GM23338 (cell line): Measurements from ENCODE around the gene TBC1D9B. TPM values are rescaled to one million over a fixed set of nuclear protein-coding genes. Genes with fewer than 3 reads are reported as not detected.

Experiments used
- ATAC-seq: fragments of 200-7000 bp; cut with Tn5 transposase; 3 replicates; pipeline ENCODE4 v1.9.1; 2020
- DNase-seq: peaks from one replicate; pipeline ENCODE4 v3.0.0-alpha.2; 2015; ENCODE audit warnings: low spot score
- H2AFZ ChIP-seq: fragments of 200-600 bp; sonication (generic); 2 replicates; pipeline ENCODE4 v1.8.0; 2016; ENCODE audit warnings: antibody characterized with exemption, mild to moderate bottlenecking, moderate library complexity
- H3F3A ChIP-seq: fragments of 200-600 bp; sonication (generic); replicated peaks from 2 replicates; pipeline ENCODE4 v1.8.0; 2017; ENCODE audit warnings: antibody characterized with exemption, mixed run types, low read depth
- H3K27ac ChIP-seq: fragments of 200-600 bp; sonication (generic); 2 replicates; pipeline ENCODE4 v1.6.1; 2016; ENCODE audit warnings: low read depth
- H3K27me3 ChIP-seq: fragments of 200-600 bp; sonication (generic); 2 replicates; pipeline ENCODE4 v1.8.0; 2016; ENCODE audit warnings: mild to moderate bottlenecking, mixed run types, moderate library complexity; ENCODE audit not compliant: insufficient read depth
- H3K36me3 ChIP-seq: fragments of 200-600 bp; sonication (generic); 2 replicates; pipeline ENCODE4 v1.8.0; 2016; ENCODE audit warnings: mild to moderate bottlenecking; ENCODE audit not compliant: insufficient read depth
- H3K4me1 ChIP-seq: fragments of 200-600 bp; sonication (generic); 2 replicates; pipeline ENCODE4 v1.8.0; 2016; ENCODE audit warnings: mild to moderate bottlenecking, moderate library complexity; ENCODE audit not compliant: insufficient read depth
- H3K4me2 ChIP-seq: fragments of 200-600 bp; sonication (generic); 2 replicates; pipeline ENCODE4 v1.7.1; 2017; ENCODE audit warnings: mixed run types
- H3K4me3 ChIP-seq: fragments of 200-600 bp; sonication (generic); 2 replicates; pipeline ENCODE4 v1.6.1; 2016; ENCODE audit warnings: mixed run types
- H3K79me2 ChIP-seq: fragments of 200-600 bp; sonication (generic); replicated peaks from 2 replicates; pipeline ENCODE4 v1.8.0; 2017; ENCODE audit warnings: mild to moderate bottlenecking; ENCODE audit not compliant: insufficient read depth
- H3K9me2 ChIP-seq: fragments of 200-600 bp; sonication (generic); 2 replicates; pipeline ENCODE4 v1.8.0; 2017; ENCODE audit not compliant: insufficient read depth
- H4K20me1 ChIP-seq: fragments of 200-600 bp; sonication (generic); replicated peaks from 2 replicates; pipeline ENCODE4 v1.8.0; 2017; ENCODE audit warnings: mild to moderate bottlenecking; ENCODE audit not compliant: insufficient read depth
- H3K27ac Mint-ChIP-seq: 2 replicates; pipeline ENCODE4 v1.8.0; 2020; ENCODE audit warnings: inconsistent platforms, mild to moderate bottlenecking, moderate library complexity, mixed read lengths
- H3K27me3 Mint-ChIP-seq: 3 replicates; pipeline ENCODE4 v1.8.0; 2022; ENCODE audit warnings: low read depth, mild to moderate bottlenecking, moderate library complexity, mixed read lengths, inconsistent platforms; ENCODE audit not compliant: insufficient read depth, poor library complexity
- H3K36me3 Mint-ChIP-seq: 3 replicates; pipeline ENCODE4 v1.8.0; 2021; ENCODE audit warnings: low read depth, mild to moderate bottlenecking, inconsistent platforms, moderate library complexity, mixed read lengths
- H3K4me1 Mint-ChIP-seq: 3 replicates; pipeline ENCODE4 v1.8.0; 2020; ENCODE audit warnings: mild to moderate bottlenecking, inconsistent platforms, mixed read lengths
- H3K4me3 Mint-ChIP-seq: 3 replicates; pipeline ENCODE4 v1.8.0; 2021; ENCODE audit warnings: moderate library complexity, mild to moderate bottlenecking, inconsistent platforms, mixed read lengths
- H3K9me3 Mint-ChIP-seq: 3 replicates; pipeline ENCODE4 v1.8.0; 2020; ENCODE audit warnings: moderate library complexity, mild to moderate bottlenecking, inconsistent platforms, mixed read lengths
- EZH2 ChIP-seq: fragments of 200-600 bp; sonication (generic); IDR thresholded peaks from one replicate; pipeline ENCODE4 v1.8.0; 2017; ENCODE audit warnings: antibody characterized with exemption, mild to moderate bottlenecking, low read depth; ENCODE audit not compliant: unreplicated experiment
- EZH2phosphoT487 ChIP-seq: fragments of 200-600 bp; sonication (generic); IDR thresholded peaks from one replicate; pipeline ENCODE4 v1.8.1; 2018; ENCODE audit warnings: antibody characterized with exemption; ENCODE audit not compliant: unreplicated experiment
- JUNB ChIP-seq: IDR thresholded peaks from one replicate; pipeline ENCODE4 v1.6.1; 2016; ENCODE audit warnings: antibody characterized with exemption; ENCODE audit not compliant: unreplicated experiment
- STAT1 ChIP-seq: IDR thresholded peaks from one replicate; pipeline ENCODE4 v1.6.1; 2016; ENCODE audit warnings: antibody characterized with exemption; ENCODE audit not compliant: unreplicated experiment
- ZNF114 ChIP-seq: fragments of 250-450 bp; sonication (Bioruptor Pico); IDR thresholded peaks from 2 replicates; pipeline ENCODE4 v1.5.0; 2020; ENCODE audit warnings: mild to moderate bottlenecking, moderate library complexity
- polyA plus RNA-seq: library from polyadenylated mRNA; unstranded; fragments of >200 nt; fragmentation: Nextera tagmentation; extraction: Ambion mirVana; gene quantifications from 2 replicates; pipeline ENCODE4 v1.2.1, GENCODE V29; 2016
- total RNA-seq: library from RNA; depleted of rRNA; stranded (reverse); fragments of >200 nt; shearing (Covaris generic); gene quantifications from 2 replicates; pipeline ENCODE4 v1.2.3, GENCODE V29; 2014
- TF ChIP-seq, protein P1 (sequence below): IDR thresholded peaks from one replicate; pipeline ENCODE4 v1.6.1; 2018; ENCODE audit warnings: antibody characterized with exemption; ENCODE audit not compliant: unreplicated experiment
- TF ChIP-seq, protein P2 (sequence below), 2 experiments: fragments of 200-600 bp in 1 of 2; sonication (generic) in 1 of 2; conservative IDR thresholded peaks; 2 replicates each; pipeline versions ENCODE4 v1.5.1 to v1.6.1; 2016 to 2017; ENCODE audit warnings: antibody characterized with exemption in 2 of 2, low read depth in 2 of 2, mild to moderate bottlenecking in 2 of 2, moderate library complexity in 1 of 2
- TF ChIP-seq, protein P3 (sequence below): fragments of 250-450 bp; sonication (Bioruptor Pico); IDR thresholded peaks from 2 replicates; pipeline ENCODE4 v1.5.0; 2020; ENCODE audit warnings: mild to moderate bottlenecking, moderate library complexity

Gene TBC1D9B
- total and polyA plus RNA-seq, 2 experiments from 2014 or later = 19.0 to 38.0 TPM

DNA sequence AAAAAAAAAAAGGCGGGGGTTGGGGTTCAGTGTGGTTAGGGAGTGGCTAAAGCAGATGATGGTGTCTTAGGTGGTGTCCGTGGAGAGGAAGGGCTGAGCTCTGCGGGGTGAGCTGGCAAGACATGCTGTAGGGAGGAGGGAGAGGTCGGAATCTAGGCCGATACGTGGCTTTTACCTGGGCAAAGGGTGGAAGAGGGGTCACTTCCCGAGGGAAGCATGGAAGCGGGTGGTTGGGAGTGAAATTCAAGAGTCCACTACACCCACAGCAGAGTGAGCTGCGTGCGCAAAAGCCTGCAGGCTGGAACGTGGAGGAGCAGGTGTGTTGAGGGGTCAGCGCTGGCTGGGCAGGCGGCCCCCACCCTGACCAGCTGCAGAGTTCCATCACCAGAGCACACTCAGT is 17.8 kb downstream of the TBC1D9B start (continued):
- TF ChIP-seq, protein P1, sequence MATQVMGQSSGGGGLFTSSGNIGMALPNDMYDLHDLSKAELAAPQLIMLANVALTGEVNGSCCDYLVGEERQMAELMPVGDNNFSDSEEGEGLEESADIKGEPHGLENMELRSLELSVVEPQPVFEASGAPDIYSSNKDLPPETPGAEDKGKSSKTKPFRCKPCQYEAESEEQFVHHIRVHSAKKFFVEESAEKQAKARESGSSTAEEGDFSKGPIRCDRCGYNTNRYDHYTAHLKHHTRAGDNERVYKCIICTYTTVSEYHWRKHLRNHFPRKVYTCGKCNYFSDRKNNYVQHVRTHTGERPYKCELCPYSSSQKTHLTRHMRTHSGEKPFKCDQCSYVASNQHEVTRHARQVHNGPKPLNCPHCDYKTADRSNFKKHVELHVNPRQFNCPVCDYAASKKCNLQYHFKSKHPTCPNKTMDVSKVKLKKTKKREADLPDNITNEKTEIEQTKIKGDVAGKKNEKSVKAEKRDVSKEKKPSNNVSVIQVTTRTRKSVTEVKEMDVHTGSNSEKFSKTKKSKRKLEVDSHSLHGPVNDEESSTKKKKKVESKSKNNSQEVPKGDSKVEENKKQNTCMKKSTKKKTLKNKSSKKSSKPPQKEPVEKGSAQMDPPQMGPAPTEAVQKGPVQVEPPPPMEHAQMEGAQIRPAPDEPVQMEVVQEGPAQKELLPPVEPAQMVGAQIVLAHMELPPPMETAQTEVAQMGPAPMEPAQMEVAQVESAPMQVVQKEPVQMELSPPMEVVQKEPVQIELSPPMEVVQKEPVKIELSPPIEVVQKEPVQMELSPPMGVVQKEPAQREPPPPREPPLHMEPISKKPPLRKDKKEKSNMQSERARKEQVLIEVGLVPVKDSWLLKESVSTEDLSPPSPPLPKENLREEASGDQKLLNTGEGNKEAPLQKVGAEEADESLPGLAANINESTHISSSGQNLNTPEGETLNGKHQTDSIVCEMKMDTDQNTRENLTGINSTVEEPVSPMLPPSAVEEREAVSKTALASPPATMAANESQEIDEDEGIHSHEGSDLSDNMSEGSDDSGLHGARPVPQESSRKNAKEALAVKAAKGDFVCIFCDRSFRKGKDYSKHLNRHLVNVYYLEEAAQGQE = no peak
- TF ChIP-seq STAT1 (no peak), EZH2 (no peak), ZNF114 (CRISPR knock-in tag) (no peak)
- TF ChIP-seq, protein P2, sequence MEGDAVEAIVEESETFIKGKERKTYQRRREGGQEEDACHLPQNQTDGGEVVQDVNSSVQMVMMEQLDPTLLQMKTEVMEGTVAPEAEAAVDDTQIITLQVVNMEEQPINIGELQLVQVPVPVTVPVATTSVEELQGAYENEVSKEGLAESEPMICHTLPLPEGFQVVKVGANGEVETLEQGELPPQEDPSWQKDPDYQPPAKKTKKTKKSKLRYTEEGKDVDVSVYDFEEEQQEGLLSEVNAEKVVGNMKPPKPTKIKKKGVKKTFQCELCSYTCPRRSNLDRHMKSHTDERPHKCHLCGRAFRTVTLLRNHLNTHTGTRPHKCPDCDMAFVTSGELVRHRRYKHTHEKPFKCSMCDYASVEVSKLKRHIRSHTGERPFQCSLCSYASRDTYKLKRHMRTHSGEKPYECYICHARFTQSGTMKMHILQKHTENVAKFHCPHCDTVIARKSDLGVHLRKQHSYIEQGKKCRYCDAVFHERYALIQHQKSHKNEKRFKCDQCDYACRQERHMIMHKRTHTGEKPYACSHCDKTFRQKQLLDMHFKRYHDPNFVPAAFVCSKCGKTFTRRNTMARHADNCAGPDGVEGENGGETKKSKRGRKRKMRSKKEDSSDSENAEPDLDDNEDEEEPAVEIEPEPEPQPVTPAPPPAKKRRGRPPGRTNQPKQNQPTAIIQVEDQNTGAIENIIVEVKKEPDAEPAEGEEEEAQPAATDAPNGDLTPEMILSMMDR (conservative IDR thresholded peaks at IDR 0.05; ENCODE audit: low read depth in 2 of 2) = no peak

DNA sequence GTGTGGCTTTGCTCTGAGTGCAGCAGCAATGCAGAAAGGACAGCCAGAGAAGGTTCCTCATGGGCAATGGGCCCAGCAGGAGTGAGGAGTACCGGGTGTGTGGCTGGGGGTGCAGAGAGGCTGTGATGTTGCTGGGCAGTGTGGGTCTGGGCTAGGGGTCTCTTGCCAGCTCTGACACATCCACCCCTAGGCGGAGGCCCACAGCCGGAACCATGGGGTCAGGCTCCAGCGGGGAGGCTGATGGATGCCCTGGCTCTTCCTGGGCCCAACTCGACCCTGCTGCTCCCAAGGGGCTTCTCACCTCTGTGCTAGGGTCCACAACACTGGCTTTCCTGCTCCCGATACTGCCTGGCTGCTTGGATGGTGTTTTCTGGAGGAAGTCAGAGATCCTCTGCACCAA is 19.9 kb downstream of the TBC1D9B start:
- Histone ChIP-seq H3K79me2 (no peaks in the 10 kb centered on the region), H3K4me1 (no peaks in the 10 kb centered on the region), H2AFZ (no peak overlapping the region), H3K36me3 (peaks cover 22% of the 10 kb centered on the region), H3K27me3 (no peaks in the 10 kb centered on the region), H3F3A (no peaks in the 10 kb centered on the region), H3K4me3 (no peak overlapping the region), H3K9me2 (no peaks in the 10 kb centered on the region), H3K4me2 (no peak overlapping the region), H4K20me1 (no peaks in the 10 kb centered on the region), H3K27ac (no peak overlapping the region)
- TF ChIP-seq JUNB (no peak), EZH2 (no peak), STAT1 (no peak), EZH2phosphoT487 (no peak)
- TF ChIP-seq, protein P3, sequence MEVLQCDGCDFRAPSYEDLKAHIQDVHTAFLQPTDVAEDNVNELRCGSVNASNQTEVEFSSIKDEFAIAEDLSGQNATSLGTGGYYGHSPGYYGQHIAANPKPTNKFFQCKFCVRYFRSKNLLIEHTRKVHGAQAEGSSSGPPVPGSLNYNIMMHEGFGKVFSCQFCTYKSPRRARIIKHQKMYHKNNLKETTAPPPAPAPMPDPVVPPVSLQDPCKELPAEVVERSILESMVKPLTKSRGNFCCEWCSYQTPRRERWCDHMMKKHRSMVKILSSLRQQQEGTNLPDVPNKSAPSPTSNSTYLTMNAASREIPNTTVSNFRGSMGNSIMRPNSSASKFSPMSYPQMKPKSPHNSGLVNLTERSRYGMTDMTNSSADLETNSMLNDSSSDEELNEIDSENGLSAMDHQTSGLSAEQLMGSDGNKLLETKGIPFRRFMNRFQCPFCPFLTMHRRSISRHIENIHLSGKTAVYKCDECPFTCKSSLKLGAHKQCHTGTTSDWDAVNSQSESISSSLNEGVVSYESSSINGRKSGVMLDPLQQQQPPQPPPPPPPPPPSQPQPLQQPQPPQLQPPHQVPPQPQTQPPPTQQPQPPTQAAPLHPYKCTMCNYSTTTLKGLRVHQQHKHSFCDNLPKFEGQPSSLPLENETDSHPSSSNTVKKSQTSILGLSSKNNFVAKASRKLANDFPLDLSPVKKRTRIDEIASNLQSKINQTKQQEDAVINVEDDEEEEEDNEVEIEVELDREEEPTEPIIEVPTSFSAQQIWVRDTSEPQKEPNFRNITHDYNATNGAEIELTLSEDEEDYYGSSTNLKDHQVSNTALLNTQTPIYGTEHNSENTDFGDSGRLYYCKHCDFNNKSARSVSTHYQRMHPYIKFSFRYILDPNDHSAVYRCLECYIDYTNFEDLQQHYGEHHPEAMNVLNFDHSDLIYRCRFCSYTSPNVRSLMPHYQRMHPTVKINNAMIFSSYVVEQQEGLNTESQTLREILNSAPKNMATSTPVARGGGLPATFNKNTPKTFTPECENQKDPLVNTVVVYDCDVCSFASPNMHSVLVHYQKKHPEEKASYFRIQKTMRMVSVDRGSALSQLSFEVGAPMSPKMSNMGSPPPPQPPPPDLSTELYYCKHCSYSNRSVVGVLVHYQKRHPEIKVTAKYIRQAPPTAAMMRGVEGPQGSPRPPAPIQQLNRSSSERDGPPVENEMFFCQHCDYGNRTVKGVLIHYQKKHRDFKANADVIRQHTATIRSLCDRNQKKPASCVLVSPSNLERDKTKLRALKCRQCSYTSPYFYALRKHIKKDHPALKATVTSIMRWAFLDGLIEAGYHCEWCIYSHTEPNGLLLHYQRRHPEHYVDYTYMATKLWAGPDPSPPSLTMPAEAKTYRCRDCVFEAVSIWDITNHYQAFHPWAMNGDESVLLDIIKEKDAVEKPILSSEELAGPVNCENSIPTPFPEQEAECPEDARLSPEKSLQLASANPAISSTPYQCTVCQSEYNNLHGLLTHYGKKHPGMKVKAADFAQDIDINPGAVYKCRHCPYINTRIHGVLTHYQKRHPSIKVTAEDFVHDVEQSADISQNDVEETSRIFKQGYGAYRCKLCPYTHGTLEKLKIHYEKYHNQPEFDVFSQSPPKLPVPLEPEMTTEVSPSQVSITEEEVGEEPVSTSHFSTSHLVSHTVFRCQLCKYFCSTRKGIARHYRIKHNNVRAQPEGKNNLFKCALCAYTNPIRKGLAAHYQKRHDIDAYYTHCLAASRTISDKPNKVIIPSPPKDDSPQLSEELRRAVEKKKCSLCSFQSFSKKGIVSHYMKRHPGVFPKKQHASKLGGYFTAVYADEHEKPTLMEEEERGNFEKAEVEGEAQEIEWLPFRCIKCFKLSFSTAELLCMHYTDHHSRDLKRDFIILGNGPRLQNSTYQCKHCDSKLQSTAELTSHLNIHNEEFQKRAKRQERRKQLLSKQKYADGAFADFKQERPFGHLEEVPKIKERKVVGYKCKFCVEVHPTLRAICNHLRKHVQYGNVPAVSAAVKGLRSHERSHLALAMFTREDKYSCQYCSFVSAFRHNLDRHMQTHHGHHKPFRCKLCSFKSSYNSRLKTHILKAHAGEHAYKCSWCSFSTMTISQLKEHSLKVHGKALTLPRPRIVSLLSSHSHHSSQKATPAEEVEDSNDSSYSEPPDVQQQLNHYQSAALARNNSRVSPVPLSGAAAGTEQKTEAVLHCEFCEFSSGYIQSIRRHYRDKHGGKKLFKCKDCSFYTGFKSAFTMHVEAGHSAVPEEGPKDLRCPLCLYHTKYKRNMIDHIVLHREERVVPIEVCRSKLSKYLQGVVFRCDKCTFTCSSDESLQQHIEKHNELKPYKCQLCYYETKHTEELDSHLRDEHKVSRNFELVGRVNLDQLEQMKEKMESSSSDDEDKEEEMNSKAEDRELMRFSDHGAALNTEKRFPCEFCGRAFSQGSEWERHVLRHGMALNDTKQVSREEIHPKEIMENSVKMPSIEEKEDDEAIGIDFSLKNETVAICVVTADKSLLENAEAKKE = no peak
- Mint-ChIP-seq H3K36me3 (peaks cover 70% of the 10 kb centered on the region), H3K27ac (no peak overlapping the region), H3K4me3 (no peak overlapping the region), H3K9me3 (peaks cover 28% of the 10 kb centered on the region), H3K27me3 (peaks cover 1% of the 10 kb centered on the region), H3K4me1 (no peaks in the 10 kb centered on the region)
- ATAC-seq = no peak
- DNase-seq = no peak
